Right lung (tissue), 5 donors: Measurements from ENCODE around the gene MTX1. TPM values are rescaled to one million over a fixed set of nuclear protein-coding genes. Genes with fewer than 3 reads are reported as not detected.

Source experiments
- DNase-seq, 2 donors: peaks; one replicate each; pipeline ENCODE4 v3.0.0-alpha.2; 2013
- polyA plus RNA-seq, 5 donors: library from polyadenylated mRNA; unstranded; fragments of 120-200 nt; gene quantifications; one replicate each; pipeline versions ENCODE4 v1.2.1 to v1.2.3, GENCODE V29; 2013; ENCODE audit warnings: inconsistent platforms in 1 of 5, low replicate concordance in 1 of 5; ENCODE audit not compliant: insufficient read length in 5 of 5, insufficient read depth in 1 of 5

MTX1 gene
- polyA plus RNA-seq, 5 donors = 27.8 to 38.3 (median 32.0) TPM

DNA sequence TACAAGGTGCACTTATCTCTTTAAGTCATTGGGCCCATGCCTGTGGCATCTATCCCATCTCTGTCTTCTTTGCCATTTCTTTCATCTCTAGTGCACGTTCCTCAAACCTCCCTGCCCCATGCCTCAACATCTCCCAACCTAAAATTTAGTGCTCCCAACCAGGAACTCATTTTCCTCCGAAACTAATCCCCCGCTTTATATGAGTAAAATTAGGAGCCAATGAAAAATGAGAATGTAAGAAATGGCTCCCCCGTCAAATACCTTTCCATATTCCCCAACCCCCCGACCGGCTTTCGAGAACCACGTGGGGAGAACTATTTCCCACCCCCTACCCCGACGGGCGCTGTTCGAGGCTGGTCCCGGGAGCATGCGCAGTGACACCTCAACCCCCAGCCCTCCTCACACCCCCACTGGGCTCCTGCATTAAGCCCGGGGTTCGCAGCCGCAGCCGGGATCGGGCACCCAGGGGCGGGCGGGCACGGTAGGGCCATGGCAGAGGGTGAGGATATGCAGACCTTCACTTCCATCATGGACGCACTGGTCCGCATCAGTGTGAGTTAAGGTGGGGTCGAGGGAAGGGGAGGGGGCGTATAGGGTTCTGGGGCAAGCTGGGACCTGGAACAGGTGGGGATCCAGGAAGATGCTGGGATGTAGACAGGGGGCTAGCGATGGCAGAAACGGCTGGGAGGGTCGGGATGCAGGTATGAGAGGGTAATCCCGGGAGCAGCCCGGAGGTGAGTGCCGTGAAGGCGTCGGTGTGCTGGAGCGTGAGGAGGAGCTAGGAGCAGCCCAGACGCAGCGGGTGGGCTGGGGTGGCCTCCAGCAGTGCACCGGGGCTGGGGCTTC is 34.8 kb upstream of the MTX1 start, which contains the start of gene TRIM46:
TSS of gene TRIM46 (plus strand) at position 372 of the 846 bp plus-strand sequence. CDS start at position 490, 118 bp downstream.
- DNase-seq = no peak

DNA sequence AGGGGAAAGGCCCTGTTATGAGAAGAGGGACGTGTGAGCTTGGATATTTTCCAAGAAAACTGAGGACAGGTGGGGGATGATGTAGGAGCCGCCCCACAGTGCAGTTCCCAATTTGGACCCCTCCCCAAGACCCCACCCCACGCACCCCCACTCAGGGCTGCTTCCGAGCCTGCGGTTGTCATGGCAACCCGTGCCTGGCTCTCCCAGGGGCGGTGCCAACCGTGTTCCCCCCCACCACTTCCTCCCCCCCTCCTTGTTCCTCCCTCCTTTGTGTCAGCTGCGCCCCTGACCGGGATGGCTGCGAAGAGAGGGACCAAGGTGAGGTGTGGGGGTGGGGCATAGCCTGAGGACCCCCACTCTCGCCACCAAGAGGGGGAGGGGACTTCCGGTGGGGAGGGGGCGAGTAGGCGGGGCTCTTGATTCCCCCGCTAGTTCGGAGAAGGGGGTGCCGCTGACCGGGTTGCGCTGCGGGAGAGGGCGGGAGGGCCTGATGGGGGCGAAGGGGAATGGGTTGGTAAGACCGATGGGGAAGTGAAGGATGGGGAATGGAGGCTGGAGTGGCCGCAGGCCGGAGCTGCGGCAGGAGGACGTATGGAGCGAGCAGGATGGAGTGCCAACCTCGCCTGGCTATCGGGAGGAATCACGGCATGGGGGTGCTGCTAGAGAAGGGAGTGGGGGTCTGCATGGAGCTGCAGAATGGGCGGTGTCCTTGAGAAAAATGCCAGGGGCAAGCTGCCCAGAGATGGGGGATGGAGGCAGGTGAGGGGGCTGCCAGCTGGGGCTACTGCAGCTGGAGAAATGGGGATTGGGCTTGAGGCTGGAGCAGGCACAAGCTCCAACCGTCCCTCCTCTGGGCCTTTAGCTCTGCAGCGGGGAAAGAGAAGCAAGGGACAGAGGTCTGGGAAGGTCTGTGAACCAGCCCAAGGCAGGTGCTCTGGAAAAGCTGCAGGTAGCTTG is 33.9 kb upstream of the MTX1 start:
- DNase-seq = no peak

DNA sequence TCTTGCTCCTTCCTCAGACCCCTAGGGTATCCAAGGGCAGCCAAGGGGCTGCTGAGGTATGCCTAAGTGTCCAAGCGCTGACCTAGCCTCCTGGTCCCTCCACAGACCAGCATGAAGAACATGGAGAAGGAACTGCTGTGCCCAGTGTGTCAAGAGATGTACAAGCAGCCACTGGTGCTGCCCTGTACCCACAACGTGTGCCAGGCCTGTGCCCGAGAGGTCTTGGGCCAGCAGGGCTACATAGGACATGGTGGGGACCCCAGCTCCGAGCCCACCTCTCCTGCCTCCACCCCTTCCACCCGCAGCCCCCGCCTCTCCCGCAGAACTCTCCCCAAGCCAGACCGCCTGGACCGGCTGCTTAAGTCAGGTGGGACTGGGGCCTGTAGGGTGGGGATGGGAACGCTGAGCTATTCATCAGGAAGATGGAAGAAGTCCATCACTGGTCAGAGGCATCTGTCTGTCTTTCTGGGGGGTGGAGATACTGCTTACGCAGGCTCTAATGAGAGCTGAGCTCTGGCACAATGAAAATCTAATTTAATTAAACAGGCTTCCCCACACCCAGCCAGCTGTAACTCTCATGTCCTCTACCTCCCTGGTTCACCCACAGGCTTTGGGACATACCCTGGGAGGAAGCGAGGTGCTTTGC is 33.1 kb upstream of the MTX1 start:
- no peak for DNase-seq

DNA sequence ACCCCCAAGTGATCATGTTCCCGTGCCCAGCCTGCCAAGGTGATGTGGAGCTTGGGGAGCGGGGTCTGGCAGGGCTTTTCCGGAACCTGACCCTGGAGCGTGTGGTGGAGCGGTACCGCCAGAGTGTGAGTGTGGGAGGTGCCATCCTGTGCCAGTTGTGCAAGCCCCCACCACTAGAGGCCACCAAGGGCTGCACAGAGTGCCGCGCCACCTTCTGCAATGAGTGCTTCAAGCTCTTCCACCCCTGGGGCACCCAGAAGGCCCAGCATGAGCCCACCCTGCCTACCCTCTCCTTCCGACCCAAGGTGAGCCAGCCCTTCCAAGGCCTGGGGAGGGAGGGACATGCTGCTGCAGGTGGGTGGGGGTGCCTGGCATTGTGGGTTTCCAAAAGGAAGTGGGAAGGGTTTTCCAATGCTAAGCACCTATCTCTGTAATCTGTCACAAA is 32.5 kb upstream of the MTX1 start:
- DNase-seq = no peak

DNA sequence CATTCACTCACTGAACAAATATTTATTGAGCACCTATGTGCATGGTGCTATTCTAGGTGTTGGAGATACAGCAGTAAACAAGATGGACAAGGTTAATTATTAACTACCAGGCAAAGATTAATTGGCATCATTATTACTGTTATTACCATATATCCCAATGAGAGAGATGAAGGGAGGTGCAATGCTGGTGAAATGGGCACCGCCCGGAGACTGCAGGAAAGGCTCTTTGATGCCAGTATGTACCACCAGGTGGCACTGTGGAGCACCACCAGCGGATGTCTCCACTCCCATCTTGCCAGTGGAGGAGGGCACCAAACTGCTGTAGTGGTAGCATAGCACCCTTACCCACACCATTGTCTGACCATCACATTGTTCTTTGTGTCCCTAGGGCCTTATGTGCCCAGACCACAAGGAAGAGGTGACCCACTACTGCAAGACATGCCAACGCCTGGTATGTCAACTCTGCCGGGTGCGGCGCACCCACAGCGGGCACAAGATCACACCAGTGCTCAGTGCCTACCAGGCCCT is 31.9 kb upstream of the MTX1 start:
- DNase-seq = peak in 1 of 2 donors; percentile 71

DNA sequence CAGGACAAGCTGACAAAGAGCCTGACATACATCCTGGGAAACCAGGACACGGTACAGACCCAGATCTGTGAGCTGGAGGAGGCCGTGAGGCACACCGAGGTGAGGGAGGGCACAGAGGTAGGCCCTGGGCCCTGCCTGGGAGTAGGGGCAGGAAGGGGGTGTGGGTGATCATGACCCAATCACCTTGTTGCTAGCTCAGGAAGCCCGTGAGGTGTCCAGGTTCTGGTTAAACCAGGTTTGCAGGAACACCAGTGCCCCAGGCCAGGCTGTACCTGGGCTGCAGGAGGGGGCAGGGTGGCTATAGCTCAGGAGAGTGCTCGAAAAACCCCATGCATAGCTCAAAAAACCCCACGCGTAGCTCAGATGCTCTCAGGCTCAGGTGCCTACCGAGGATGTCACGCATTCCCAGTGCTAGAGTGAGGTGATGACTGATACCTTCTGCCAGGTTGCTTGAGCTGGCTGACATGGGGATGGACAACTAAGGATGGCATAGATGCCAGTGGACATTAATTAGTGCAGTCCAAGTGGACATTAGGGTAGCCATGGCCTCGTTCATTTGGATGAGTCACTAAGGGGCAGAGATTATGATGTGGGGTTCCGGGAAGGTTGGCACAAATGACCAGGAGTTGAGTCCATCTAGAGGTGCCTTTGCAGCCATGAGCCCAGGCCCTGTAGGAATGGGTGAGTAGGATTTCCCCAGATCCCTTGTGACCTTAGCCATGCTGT is 31.1 kb upstream of the MTX1 start:
- no peak for DNase-seq

DNA sequence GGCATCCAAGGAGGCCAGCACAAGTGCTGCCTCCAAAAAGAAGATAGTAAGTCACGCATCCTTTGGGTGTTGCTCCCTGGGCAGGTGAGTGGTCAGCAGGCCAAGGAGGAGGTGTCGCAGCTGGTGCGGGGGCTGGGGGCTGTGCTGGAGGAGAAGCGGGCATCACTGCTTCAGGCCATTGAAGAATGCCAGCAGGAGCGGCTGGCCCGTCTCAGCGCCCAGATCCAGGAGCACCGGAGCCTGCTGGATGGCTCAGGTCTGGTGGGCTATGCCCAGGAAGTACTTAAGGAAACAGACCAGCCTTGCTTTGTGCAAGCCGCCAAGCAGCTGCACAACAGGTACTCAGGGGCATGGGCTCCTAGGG is 30.6 kb upstream of the MTX1 start:
- no peak for DNase-seq

DNA sequence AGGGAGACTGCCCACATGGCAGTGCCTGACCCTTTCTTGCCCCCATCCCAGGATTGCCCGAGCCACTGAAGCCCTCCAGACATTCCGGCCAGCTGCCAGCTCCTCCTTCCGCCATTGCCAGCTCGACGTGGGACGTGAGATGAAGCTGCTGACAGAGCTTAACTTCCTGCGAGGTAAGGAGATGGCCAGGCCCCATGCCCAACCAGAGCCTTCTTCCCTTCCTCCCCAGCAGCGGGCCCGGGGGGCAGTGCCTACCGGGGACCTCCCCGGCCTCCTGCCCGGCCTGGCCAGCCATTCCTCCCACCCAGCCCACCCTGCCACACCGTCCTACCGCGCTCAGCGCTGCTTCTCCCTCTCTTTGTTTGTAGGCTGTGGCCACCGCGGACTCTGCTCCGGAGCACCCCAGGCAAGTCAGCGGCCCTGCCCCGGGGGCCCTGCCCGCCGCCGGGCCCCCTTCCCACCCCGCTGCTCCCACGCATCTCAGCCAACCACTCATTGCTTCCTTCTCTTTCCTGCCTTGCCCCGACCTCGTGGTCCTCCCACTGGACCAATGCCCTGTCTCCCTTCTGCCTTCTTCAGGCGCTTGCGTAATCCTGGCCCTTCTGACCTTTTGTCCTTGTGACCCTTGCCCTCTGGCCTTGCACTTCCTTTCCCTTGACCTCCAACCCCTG is 29.9 kb upstream of the MTX1 start:
- DNase-seq = no peak

DNA sequence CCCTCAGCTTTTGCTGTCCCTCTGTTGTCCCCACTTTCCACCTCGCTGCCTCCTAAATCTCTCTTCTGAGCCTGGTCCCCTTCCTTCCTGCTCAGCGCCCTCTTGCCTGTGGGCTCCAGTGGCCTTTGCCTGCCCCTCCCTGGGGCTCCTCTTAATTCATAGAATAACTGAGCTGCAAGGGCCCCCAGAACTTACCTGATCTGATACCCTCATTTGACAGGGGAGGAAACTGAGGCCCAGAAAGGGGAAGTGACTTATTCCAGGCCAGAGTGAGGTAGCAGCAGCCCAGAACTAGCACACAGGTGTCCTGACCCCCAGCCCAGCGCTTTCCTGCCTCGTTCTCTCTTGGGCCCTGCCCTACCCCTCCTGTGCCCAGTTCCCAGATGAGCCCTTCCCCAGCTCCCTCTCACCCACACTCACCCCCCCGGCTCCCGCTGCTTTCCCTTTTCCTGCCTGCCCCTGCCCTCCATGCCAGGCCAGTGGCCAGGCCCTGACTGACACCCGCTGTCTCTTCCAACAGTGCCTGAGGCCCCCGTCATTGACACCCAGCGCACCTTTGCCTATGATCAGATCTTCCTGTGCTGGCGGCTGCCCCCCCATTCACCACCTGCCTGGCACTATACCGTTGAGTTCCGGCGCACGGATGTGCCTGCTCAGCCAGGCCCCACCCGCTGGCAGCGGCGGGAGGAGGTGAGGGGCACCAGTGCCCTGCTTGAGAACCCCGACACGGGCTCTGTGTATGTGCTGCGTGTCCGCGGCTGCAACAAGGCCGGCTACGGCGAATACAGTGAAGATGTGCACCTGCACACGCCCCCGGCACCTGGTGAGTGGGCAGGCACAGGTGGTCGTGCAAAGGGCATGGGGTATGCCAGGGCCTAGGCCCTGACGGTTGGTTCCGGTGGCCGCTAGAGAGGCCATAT is 29.1 kb upstream of the MTX1 start:
- no peak for DNase-seq

DNA sequence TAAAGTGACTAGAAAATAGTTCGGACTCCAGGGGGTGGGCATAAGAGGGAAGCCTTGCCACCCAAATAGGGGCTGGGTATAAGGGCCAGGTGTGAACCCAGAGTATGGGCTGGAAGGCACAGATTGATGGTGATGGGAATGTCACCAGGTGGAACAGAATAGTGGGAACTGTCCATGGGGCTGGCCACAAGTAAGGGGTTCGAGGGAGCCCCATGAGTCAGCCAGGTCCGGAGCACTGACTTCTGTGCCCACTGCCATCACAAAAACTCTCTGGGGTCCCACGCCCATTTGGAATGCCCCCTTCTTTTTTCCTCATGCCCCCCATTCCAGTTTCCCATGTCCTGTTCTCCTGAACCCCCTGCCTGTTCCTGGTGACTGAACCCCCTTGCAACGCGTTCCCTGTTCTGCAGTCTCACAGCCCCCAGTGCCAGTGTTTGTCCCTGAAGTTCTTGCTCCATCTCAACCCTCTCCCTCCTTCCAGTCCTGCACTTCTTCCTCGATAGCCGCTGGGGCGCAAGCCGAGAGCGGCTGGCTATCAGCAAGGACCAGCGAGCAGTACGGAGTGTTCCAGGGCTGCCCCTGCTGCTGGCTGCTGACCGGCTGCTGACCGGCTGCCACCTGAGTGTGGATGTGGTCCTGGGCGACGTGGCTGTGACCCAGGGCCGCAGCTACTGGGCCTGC is 27.0 kb upstream of the MTX1 start:
- no peak for DNase-seq

DNA sequence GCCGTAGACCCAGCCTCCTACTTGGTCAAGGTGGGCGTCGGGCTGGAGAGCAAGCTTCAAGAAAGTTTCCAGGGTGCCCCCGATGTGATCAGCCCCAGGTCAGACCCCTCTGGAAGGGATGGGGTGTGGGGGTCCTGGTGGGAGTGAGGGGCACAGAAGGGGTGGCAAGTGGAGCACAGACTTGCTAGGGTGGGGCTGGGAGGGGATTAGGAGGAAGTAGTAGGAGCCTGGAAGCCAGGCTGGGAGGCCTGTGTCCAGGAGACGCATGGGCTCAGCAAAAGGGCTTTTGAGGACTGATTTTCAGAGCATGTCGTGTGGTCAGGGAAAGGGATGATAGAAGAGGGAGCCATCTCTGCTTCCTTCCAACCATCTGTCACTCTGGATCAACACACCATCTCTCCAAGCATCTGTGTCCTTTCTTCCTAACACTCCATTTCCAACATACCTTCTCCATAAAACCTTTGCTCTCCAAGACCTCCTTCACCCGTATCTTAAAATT is 26.4 kb upstream of the MTX1 start:
- no peak for DNase-seq

DNA sequence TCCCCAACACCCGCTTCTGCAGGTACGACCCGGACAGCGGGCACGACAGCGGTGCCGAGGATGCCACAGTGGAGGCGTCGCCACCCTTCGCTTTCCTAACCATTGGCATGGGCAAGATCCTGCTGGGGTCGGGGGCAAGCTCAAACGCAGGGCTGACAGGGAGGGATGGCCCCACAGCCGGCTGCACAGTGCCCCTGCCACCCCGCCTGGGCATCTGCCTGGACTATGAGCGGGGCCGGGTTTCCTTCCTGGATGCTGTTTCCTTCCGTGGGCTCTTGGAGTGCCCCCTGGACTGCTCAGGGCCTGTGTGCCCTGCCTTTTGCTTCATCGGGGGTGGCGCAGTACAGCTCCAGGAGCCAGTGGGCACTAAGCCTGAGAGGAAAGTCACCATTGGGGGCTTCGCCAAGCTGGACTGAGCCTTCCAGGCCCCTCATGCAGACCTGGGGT is 24.7 kb upstream of the MTX1 start:
- DNase-seq = no peak

DNA sequence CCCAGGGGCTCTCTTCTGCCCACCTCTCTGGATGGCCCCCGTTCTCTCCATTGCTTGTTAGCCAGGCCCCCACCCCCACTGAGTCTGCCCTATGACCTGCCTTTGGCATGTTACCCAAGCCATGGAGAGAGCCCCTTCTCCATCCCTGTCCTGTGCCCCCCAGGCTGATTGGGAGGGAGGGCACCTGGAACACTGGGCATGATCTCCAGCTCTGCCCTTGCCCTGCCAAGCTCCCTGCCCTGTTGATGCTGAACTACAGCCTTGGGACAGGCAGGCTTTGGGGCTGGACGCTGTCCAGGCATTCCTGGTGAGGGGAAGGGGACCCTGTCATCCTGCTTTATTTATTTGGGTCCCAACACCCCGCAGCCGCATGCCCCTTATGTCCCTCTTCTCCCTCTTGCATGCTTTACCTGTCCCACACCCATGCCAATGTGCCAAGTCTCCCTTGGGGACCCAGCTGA is 24.1 kb upstream of the MTX1 start:
- DNase-seq = no peak

DNA sequence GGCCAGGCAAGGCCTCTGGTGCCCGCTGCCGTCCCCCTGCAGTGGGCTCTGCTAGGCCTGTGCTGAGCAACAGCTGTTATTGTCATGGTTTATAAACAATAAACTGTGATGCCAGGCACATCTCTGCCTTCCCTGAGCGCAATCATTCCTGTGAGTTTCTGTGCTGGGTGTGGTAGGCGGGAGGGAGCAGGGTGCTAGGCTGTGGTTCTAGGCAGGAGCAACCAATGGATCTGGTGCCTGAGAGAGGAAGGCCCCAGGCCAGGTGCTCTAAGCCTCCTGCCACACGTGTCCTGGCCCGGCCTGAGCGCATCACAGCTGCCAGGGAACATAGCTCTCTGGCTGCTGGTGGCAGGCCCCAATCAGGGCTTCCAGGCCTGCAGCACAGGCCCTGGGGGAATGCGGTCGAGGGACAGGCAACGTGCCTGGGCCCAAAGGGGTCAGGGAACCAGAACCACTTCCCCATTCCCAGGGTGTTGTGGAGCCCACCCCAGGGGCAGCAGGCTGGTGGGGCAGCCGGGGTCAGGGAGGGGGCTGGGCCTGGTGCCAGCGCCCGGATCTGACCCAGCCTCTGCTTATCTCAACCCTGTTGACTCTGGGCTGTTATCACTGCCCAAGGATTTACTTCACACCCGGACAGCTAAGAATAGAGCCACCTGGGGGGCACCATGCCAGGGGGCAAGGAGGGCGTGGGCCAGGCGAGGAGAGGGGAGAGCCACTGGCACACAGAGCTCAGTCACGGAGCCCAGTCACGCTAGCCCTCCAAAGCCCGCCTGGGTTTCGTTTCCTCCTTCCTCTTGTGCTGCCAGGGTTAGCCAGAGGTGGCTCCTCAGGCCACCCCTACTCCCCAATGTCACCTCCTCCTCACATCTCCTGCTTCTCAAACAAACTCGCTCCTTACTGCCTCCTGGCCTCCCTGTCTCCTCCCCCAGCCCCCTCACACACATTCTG is 23.4 kb upstream of the MTX1 start:
- no peak for DNase-seq

DNA sequence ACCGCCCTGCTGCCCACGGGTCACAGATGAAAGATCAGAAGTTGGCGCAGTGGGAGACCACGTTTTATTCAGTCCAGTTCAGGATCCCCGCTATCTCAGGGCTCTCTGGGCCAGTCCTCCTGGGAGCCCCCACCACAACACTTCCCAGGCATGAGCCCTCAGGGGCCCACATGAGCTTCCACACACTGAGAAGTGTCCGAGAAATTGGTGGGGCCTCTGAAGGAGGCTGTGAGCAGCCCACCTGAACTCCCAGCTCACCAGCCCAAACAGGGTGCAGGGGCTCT is 22.8 kb upstream of the MTX1 start:
- DNase-seq = no peak

DNA sequence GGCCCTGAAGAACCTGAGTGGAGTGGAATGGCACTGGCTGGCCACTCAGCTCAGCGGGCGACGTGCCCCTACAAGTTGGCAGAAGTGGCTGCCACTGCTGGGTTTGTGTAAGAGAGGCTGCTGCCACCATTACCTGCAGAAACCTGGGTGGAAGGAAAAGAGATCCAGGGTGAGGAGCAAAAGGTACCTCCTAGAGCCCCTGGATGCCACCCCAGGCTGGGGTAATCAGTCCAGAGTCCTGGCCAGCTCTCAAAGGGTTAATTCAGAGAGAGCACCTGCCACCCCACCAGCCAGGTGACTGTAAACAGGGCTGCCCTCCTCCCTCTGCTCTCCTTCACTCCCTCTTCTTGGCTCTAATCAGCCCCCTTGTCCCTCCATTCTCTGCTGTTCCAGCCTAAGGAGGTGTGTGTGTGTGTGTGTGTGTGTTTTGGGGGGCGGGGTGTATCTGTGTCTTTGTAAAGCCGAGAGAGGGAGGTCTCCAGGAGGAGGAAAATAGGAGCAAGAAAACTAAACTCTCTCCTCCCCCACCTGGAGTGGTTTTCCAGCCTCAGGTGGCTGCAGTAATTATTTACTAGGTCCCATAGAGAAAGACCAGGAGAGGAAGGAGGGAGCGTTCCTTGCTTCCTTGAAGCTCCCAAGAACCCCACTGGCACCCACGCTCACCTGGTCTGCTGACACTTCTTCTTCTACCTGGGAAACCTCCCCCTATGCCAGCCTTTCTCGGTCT is 22.3 kb upstream of the MTX1 start:
- no peak for DNase-seq
